Adrenal gland (tissue), 5 donors: ENCODE measurements around the gene RASD1.

Experiments used
- POLR2A ChIP-seq, 2 donors: fragments of 450-650 bp; IDR thresholded peaks; one replicate each; pipeline ENCODE4 v1.6.1; 2017; ENCODE audit warnings: antibody characterized with exemption in 2 of 2, mild to moderate bottlenecking in 2 of 2, moderate library complexity in 1 of 2
- TF ChIP-seq, protein P1 (sequence below), 6 experiments: fragments of 450-650 bp in 4 of 6; fragments of 200-600 bp in 2 of 6; sonication (generic) in 1 of 6; IDR thresholded peaks; 1 replicate in 5 of 6; 2 replicates in 1 of 6; pipeline versions ENCODE4 v1.5.1 to v1.8.0; 2016 to 2021; ENCODE audit warnings: antibody characterized with exemption in 6 of 6, mild to moderate bottlenecking in 2 of 6, moderate library complexity in 1 of 6
- donor health status: DM: no; HTN: no; CAD: no.

GRCh38 chr17:17516941-17517720 lies 20.9 kb upstream of the RASD1 start:
- TF ChIP-seq, protein P1, sequence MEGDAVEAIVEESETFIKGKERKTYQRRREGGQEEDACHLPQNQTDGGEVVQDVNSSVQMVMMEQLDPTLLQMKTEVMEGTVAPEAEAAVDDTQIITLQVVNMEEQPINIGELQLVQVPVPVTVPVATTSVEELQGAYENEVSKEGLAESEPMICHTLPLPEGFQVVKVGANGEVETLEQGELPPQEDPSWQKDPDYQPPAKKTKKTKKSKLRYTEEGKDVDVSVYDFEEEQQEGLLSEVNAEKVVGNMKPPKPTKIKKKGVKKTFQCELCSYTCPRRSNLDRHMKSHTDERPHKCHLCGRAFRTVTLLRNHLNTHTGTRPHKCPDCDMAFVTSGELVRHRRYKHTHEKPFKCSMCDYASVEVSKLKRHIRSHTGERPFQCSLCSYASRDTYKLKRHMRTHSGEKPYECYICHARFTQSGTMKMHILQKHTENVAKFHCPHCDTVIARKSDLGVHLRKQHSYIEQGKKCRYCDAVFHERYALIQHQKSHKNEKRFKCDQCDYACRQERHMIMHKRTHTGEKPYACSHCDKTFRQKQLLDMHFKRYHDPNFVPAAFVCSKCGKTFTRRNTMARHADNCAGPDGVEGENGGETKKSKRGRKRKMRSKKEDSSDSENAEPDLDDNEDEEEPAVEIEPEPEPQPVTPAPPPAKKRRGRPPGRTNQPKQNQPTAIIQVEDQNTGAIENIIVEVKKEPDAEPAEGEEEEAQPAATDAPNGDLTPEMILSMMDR (IDR thresholded peaks at IDR 0.05), result no peak
- TF ChIP-seq POLR2A (IDR thresholded peaks at IDR 0.05), result no peak
